Measurements from ENCODE around the gene ACSL1.

ACSL1 gene

GRCh38 chr4:184856277-184856609, 30.5 kb upstream of the ACSL1 start:
- Histone ChIP-seq H3K27me3 (ENCODE audit: low read depth, low read length) (no peaks in the 10 kb centered on the region), H3K4me1 (ENCODE audit: low read length) (peaks cover 49% of the 10 kb centered on the region), H3K4me2 (ENCODE audit: low read length) (peak overlapping the region; percentile 49), H3K9ac (ENCODE audit: low read length) (no peak overlapping the region), H2AFZ (ENCODE audit: low read depth, low read length) (no peak overlapping the region), H3K9me3 (ENCODE audit: insufficient read depth, low read length) (no peaks in the 10 kb centered on the region), H3K36me3 (replicated peaks; ENCODE audit: low read depth, low read length) (no peaks in the 10 kb centered on the region), H3K27ac (ENCODE audit: low read length) (peak overlapping the region; percentile 30; the same call in 1 of the 2 replicates), H3K79me2 (ENCODE audit: low read length) (no peaks in the 10 kb centered on the region), H4K20me1 (ENCODE audit: insufficient read depth, low read length) (no peaks in the 10 kb centered on the region), H3K4me3 (ENCODE audit: low read length) (no peak overlapping the region)
- TF ChIP-seq CTCF (IDR thresholded peaks at IDR 0.05; ENCODE audit: low read depth, low read length) (no peak), EZH2phosphoT487 (IDR thresholded peaks at IDR 0.05; ENCODE audit: low read depth) (no peak)

GRCh38 chr4:184854673-184855072, 28.9 kb upstream of the ACSL1 start:
- Histone ChIP-seq H3K9ac (ENCODE audit: low read length) (peak overlapping the region; percentile 6; the same call in 1 of the 2 replicates), H3K4me2 (ENCODE audit: low read length) (peak overlapping the region; percentile 74), H3K9me3 (ENCODE audit: insufficient read depth, low read length) (no peaks in the 10 kb centered on the region), H3K4me3 (ENCODE audit: low read length) (peak overlapping the region; percentile 27), H3K27ac (ENCODE audit: low read length) (peak overlapping the region; percentile 55), H3K4me1 (ENCODE audit: low read length) (peaks cover 52% of the 10 kb centered on the region), H3K27me3 (ENCODE audit: low read depth, low read length) (no peaks in the 10 kb centered on the region), H2AFZ (ENCODE audit: low read depth, low read length) (no peak overlapping the region), H4K20me1 (ENCODE audit: insufficient read depth, low read length) (no peaks in the 10 kb centered on the region), H3K79me2 (ENCODE audit: low read length) (no peaks in the 10 kb centered on the region), H3K36me3 (replicated peaks; ENCODE audit: low read depth, low read length) (no peaks in the 10 kb centered on the region)
- TF ChIP-seq EZH2phosphoT487 (IDR thresholded peaks at IDR 0.05; ENCODE audit: low read depth) (no peak), CTCF (IDR thresholded peaks at IDR 0.05; ENCODE audit: low read depth, low read length) (no peak)

- Histone ChIP-seq H3K36me3 (replicated peaks; ENCODE audit: low read depth, low read length) (no peaks in the 10 kb centered on the region), H3K27ac (ENCODE audit: low read length) (no peak overlapping the region), H3K79me2 (ENCODE audit: low read length) (no peaks in the 10 kb centered on the region), H3K27me3 (ENCODE audit: low read depth, low read length) (no peaks in the 10 kb centered on the region), H3K4me2 (ENCODE audit: low read length) (no peak overlapping the region), H3K9ac (ENCODE audit: low read length) (no peak overlapping the region), H3K4me3 (ENCODE audit: low read length) (no peak overlapping the region), H4K20me1 (ENCODE audit: insufficient read depth, low read length) (no peaks in the 10 kb centered on the region), H2AFZ (ENCODE audit: low read depth, low read length) (no peak overlapping the region), H3K4me1 (ENCODE audit: low read length) (peaks cover 52% of the 10 kb centered on the region), H3K9me3 (ENCODE audit: insufficient read depth, low read length) (no peaks in the 10 kb centered on the region)
- TF ChIP-seq CTCF (IDR thresholded peaks at IDR 0.05; ENCODE audit: low read depth, low read length): no peak
- no peak for TF ChIP-seq EZH2phosphoT487 (IDR thresholded peaks at IDR 0.05; ENCODE audit: low read depth)
Observed at GRCh38 chr4:184853436-184853835, 27.7 kb upstream of the ACSL1 start.

GRCh38 chr4:184851886-184852285, 26.1 kb upstream of the ACSL1 start:
- TF ChIP-seq CTCF (IDR thresholded peaks at IDR 0.05; ENCODE audit: low read depth, low read length): no peak
- TF ChIP-seq EZH2phosphoT487 (IDR thresholded peaks at IDR 0.05; ENCODE audit: low read depth): no peak
- no peak overlapping the region for H3K9ac ChIP-seq (ENCODE audit: low read length)
- 0 out of 2 replicates have a peak overlapping the region, but pooled peaks have one; percentile 75 for H3K4me2 ChIP-seq (ENCODE audit: low read length)
- H3K27me3 ChIP-seq (ENCODE audit: low read depth, low read length): no peaks in the 10 kb centered on the region
- no peak overlapping the region for H2AFZ ChIP-seq (ENCODE audit: low read depth, low read length)
- no peaks in the 10 kb centered on the region for H3K36me3 ChIP-seq (replicated peaks; ENCODE audit: low read depth, low read length)
- H3K79me2 ChIP-seq (ENCODE audit: low read length): no peaks in the 10 kb centered on the region
- H3K9me3 ChIP-seq (ENCODE audit: insufficient read depth, low read length): no peaks in the 10 kb centered on the region
- peaks cover 58% of the 10 kb centered on the region for H3K4me1 ChIP-seq (ENCODE audit: low read length)
- H3K4me3 ChIP-seq (ENCODE audit: low read length): no peak overlapping the region
- no peaks in the 10 kb centered on the region for H4K20me1 ChIP-seq (ENCODE audit: insufficient read depth, low read length)
- no peak overlapping the region for H3K27ac ChIP-seq (ENCODE audit: low read length)

Data from OCI-LY3 (cell line).